Measurements from ENCODE around the gene ODAD2. TPM values are rescaled to one million over a fixed set of nuclear protein-coding genes. Genes with fewer than 3 reads are reported as not detected.
"Not testable (repeated sequence)": the region's sequence is repeated elsewhere in the genome, so short reads cannot be mapped to it uniquely, and the experiment has no call there.

ODAD2 gene
- total RNA-seq, 1 donor from 2014 or later: not detected

DNA sequence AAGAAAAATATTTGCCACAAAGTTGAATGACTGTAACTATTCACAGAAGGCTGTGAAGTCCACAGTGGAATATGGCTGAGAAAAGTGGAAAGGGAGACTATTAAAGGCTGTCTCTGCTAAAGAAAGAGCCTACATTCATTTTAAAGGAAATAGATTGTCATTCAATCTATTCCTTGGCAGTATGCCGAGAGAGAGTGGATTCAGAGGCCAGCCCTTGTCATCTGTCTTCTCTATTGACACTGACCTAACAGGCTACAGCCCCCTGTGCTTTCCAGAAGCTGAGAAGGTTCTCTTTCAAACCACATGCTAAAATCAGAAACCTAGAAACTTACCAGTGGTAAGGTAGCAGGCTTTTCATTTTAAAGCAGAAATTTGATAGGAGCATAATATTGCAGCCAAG, 12.1 kb downstream of the ODAD2 start:
- TF ChIP-seq, protein P1, sequence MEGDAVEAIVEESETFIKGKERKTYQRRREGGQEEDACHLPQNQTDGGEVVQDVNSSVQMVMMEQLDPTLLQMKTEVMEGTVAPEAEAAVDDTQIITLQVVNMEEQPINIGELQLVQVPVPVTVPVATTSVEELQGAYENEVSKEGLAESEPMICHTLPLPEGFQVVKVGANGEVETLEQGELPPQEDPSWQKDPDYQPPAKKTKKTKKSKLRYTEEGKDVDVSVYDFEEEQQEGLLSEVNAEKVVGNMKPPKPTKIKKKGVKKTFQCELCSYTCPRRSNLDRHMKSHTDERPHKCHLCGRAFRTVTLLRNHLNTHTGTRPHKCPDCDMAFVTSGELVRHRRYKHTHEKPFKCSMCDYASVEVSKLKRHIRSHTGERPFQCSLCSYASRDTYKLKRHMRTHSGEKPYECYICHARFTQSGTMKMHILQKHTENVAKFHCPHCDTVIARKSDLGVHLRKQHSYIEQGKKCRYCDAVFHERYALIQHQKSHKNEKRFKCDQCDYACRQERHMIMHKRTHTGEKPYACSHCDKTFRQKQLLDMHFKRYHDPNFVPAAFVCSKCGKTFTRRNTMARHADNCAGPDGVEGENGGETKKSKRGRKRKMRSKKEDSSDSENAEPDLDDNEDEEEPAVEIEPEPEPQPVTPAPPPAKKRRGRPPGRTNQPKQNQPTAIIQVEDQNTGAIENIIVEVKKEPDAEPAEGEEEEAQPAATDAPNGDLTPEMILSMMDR (IDR thresholded peaks at IDR 0.05): no peak
- Histone ChIP-seq H3K9me3 (no peaks in the 10 kb centered on the region), H3K36me3 (no peaks in the 10 kb centered on the region), H3K4me1 (no peaks in the 10 kb centered on the region), H3K4me3 (no peak overlapping the region), H3K27me3 (no peaks in the 10 kb centered on the region), H3K27ac (no peak overlapping the region)
- no peak for DNase-seq (ENCODE audit: low spot score in 2 of 2)
- intact Hi-C loops (cut with DNase I): no loop called here

DNA sequence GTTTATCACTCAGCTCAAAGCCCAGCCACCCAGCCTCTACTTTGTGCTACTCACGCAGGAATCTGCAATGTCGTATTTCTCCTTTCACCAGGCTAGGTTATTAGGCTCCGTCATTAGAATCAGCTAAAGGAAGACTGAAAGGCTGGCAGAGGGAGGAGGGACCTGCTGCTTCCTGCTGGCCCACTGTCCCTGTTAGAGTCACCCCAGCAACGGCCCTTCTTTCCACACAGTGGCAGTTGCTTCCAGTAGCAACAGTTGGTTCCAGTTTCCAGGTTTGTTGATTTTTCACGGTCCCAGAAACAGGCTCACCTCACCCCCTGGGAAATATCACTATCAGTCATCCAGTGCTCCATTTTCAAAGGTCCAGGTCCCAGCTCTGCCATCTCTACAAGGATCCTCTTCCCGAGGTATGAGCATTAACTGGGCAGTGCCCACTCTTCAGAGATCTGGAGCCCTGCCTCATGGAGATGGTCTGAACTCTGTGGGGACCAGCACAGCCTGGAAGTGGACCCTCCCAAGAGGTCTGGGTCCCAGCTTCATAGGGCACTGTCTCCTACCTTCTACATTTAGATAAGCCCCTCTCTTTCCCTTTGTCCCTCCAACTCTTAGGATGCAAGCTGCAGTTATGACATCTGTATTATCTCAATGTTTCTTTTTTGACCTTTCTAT, 15.9 kb downstream of the ODAD2 start:
- H3K36me3 ChIP-seq: no peaks in the 10 kb centered on the region
- intact Hi-C loops (cut with DNase I): no loop called here

DNA sequence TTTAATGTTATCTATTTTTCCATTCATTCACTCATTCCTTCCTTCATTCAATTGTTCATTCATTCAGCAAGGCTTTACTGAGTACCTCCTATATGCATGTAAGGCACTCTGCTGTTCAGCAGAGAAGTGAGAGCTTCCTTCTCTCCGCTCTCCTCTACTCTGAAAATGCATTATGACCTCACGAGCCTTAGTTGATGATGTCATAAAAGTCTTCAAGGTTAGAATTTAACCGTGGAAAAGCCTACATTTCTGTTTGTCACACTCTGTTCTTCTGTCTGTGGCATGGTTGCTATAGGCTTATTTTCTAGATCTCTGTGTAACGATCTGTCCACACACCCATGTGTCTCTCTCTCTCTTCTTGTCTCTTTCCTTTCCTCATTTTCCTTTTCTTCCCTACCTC, 17.1 kb downstream of the ODAD2 start:
- DNase-seq (ENCODE audit: low spot score in 2 of 2): no peak
- Histone ChIP-seq H3K4me3 (no peak overlapping the region), H3K36me3 (no peaks in the 10 kb centered on the region), H3K9me3 (no peaks in the 10 kb centered on the region), H3K4me1 (no peaks in the 10 kb centered on the region), H3K27ac (no peak overlapping the region), H3K27me3 (no peaks in the 10 kb centered on the region)
- TF ChIP-seq, protein P1 (IDR thresholded peaks at IDR 0.05): no peak
- intact Hi-C loops (cut with DNase I): no loop called here

More for the DNA sequence above, 15.9 kb downstream of the ODAD2 start:
- Histone ChIP-seq H3K27ac (no peak overlapping the region), H3K4me1 (no peaks in the 10 kb centered on the region), H3K27me3 (no peaks in the 10 kb centered on the region), H3K4me3 (no peak overlapping the region), H3K9me3 (no peaks in the 10 kb centered on the region)
- no peak for DNase-seq (ENCODE audit: low spot score in 2 of 2)
- TF ChIP-seq, protein P1 (IDR thresholded peaks at IDR 0.05): no peak

- H3K27me3 ChIP-seq; H3K27ac ChIP-seq; DNase-seq (ENCODE audit: low spot score in 2 of 2); H3K4me1 ChIP-seq; H3K4me3 ChIP-seq; H3K36me3 ChIP-seq; H3K9me3 ChIP-seq; intact Hi-C loops (cut with DNase I): not testable (repeated sequence)
Observed at GRCh38 chr10:27970795-27971194, 28.1 kb downstream of the ODAD2 start.

DNA sequence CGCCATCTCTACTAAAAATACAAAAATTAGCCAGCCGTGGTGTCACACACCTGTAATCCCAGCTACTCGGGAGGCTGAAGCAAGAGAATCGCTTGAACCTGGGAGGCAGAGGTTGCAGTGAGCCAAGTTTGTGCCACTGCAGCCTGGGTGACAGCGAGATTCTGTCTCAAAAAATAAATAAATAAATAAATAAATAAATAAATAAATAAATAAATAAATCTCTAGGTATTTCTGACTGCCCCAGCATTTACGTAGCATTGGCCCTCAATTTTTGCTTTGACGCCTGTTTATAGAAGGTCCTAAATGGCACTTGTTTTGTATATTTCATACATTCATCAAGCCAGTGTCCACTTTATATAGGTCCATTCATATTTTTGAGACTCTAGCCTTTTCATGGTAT, 28.9 kb downstream of the ODAD2 start:
- H3K36me3 ChIP-seq; intact Hi-C loops (cut with DNase I); H3K27ac ChIP-seq; DNase-seq (ENCODE audit: low spot score in 2 of 2); H3K27me3 ChIP-seq; H3K9me3 ChIP-seq; H3K4me1 ChIP-seq; H3K4me3 ChIP-seq: not testable (repeated sequence)

GRCh38 chr10:27959093-27959715, 39.7 kb downstream of the ODAD2 start:
- intact Hi-C loops (cut with DNase I): no loop called here
- no peak overlapping the region for H3K4me3 ChIP-seq
- H3K4me1 ChIP-seq: peaks cover 0 to 3% of the 10 kb centered on the region in 2 donors
- DNase-seq (ENCODE audit: low spot score in 2 of 2): no peak
- no peaks in the 10 kb centered on the region for H3K36me3 ChIP-seq
- H3K27me3 ChIP-seq: no peaks in the 10 kb centered on the region
- TF ChIP-seq, protein P1 (IDR thresholded peaks at IDR 0.05): no peak
- H3K27ac ChIP-seq: no peak overlapping the region
- no peaks in the 10 kb centered on the region for H3K9me3 ChIP-seq

DNA sequence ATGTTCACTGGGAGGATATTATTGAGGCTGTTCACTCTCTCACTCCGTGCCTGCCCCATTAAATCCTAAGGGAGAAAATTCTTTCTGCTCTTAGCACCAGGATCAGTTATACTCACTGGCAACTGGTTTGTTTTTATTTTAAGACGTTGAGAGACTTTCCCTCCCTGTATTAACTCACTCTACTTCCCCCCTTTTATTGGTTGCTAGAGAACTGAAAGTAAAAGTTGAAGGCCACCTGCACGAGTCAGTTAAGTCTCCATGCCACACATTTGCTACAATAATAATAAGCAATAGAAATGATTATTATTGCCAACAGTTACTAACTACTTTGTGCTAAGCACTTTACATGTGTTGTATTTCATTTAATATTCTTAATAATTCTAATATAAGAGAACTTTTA, 40.5 kb downstream of the ODAD2 start:
- H3K4me3 ChIP-seq: peak overlapping the region; percentile 25 to 33
- DNase-seq (ENCODE audit: low spot score in 2 of 2); H3K36me3 ChIP-seq; H3K27ac ChIP-seq; H3K9me3 ChIP-seq; H3K4me1 ChIP-seq; H3K27me3 ChIP-seq; intact Hi-C loops (cut with DNase I): not testable (repeated sequence)

Data from ascending aorta (tissue), 2 donors.